HG02642 (cell line): ENCODE results near the gene NFYB.
A peak's percentile ranks its signal among the peaks of the same experiment; 100 is the strongest.
"Not testable (repeated sequence)": the region's sequence is repeated elsewhere in the genome, so short reads cannot be mapped to it uniquely, and the experiment has no call there.

Experiments used
- ATAC-seq: cut with Tn5 transposase; IDR thresholded peaks from one replicate; pipeline ENCODE4 v1.9.1; 2021; ENCODE audit warnings: mild to moderate bottlenecking; ENCODE audit not compliant: unreplicated experiment, poor library complexity

The NFYB gene

GRCh38 chr12:104137902-104138796 lies at the start of gene NFYB:
NFYB (minus strand) TSS chr12:104138210; CDS start chr12:104135453, 2,757 bp downstream.
- ATAC-seq, result peak; percentile 92

DNA sequence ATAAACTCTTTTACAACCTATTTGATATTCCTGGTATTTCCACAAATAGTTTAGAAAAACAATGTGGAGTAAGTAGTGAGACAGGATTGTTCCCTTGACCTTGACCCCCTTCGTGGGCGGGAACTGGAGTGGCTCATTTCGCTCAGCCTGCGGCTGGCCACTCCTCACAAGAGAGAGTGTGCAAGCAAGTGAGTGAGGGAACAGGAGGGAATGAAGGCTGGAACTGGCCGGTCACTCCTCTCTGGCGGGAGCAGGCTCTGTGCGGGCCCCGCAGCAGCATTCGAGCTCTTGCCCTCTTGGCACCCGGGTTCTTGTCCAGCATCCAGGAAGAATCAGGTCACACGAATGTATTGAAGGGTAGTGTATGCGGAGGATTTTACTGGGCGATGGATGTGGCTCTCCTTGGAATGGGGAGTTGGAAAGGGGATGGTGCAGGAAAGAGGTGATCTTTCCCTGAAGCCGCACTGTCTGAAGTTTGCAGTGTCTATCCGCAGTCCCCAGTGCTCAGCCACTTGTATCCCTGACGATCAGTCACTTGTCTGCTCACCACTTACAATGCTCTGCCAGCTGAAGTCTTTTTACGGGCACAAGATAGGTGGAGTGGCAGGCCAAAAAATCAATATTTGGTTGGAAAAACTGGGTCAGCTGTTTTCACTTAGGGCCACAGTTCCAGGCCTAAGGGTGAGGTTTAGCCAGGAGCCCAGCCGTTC lies 49.6 kb upstream of the NFYB start:
- ATAC-seq, result no peak

GRCh38 chr12:104183443-104183842 lies 45.4 kb upstream of the NFYB start:
- ATAC-seq, result no peak

DNA sequence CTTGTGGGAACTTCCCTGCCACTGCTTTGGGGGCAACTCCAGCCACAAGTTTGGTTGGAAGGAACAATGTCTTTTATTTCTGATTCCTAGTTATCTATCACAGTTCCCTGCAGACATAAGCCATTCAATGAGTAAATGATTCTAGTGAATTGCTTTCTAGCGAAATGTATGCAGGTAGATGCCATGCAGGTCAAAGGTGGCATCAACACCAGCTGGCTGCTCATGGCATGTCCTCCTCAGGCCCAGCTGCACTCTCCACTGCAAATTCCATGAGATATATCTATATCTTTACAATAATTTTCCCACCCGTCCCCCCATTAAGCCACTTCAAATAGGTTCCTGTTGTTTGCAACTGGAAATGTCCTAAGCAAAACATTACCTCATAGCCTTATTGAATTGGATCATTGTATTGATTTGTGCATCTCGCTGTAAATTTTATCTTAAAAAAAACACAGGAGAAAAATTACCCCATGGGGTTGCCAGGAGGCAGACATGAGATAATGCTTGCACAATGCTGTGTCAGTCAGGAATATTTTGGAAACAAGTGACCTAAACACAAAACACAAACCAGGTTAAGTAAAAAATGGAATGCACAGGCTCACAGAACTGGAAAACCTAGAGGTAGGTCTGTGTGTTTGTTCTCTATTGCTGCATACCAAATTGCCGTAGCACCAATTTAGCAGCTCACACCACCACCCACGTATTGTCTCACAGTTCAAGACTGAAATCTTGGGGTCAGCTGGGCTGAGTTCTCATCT lies 44.8 kb upstream of the NFYB start:
- ATAC-seq, result no peak

GRCh38 chr12:104182144-104182543 lies 44.1 kb upstream of the NFYB start:
- ATAC-seq, result no peak

DNA sequence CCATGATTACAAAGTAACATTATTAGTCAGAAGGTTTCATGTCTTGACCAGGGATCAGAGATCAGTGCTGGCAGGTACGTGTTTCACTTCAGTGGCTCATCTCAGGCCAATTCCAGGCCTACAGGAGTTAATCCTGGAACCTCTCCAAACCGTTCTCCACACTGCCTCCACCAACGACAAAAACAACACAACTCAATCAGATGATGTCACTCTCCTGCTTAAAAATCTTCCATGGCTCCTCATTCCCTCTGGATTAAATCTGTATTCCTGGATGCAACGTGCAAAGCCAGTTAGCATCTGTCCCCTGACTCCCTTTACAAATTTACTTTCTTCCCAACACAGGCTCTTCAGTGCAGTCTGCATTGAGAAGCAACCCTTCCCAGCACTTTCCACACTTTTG lies 43.3 kb upstream of the NFYB start:
- ATAC-seq, result no peak

DNA sequence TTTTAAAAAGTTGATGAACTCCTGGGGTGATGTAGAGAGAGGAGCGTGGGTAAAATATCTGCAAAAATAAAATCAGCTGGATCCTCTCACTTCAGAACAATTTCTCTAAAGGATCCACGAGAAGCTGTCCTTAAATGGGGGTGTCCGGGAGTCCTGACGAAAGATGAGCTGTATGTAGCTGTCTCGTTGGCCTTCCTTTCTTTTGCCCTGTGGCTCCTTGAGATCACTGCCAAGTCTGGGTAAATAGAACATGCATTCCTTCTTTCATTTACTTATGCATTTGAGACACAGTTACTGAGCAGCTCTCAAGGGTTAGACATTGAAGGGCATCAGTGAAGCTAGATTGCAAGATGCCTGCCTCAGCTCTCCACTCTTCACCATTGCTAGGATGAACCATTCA lies 42.4 kb upstream of the NFYB start:
- no peak for ATAC-seq

- no peak for ATAC-seq
Measured at GRCh38 chr12:104177663-104178501, 39.9 kb upstream of the NFYB start.

- ATAC-seq, result no peak
Measured at GRCh38 chr12:104177336-104177662, 39.3 kb upstream of the NFYB start.

DNA sequence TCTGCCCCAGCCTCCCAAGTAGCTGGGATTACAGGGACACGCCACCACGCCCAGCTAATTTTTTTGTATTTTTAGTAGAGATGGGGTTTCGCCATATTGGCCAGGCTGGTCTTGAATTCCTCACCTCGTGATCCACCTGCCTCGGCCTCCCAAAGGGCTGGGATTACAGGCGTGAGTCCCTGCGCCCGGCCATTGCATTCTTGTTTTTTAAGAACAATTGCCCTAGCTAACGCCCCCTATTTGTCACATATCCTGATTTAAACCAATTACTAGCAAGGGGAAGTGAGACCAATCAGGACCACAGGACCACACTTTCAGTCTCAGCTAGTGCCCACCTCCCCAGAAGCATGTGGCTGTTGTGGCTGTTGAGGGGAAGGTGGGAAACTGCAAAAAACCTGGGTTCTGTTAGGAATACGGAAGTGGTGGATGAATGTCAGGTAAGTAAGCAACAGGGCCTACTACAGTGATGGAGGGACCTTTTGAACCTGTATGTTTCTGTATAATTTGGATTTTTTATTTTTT lies 37.8 kb upstream of the NFYB start:
- no peak for ATAC-seq

DNA sequence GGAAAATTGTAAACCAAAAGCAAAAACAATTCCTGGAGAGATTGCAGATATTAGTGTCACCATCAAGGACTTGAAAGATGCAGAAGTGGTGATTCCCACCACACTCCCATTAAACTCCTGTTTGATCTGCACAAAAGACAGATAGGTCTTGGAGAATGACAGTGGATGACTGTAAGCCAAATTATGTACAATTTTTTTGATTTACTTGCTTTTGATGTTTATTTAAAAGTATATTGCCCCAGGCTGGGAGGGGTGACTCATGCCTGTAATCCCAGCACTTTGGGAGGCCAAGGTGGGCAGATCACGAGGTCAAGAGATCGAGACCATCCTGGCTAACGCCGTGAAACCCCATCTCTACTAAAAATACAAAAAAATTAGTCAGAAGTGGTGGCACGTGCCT lies 35.8 kb upstream of the NFYB start:
- not testable (repeated sequence) for ATAC-seq

- ATAC-seq, result no peak
Measured at GRCh38 chr12:104172570-104172947, 34.5 kb upstream of the NFYB start.

- ATAC-seq, result no peak
Measured at GRCh38 chr12:104171785-104172569, 34.0 kb upstream of the NFYB start.

DNA sequence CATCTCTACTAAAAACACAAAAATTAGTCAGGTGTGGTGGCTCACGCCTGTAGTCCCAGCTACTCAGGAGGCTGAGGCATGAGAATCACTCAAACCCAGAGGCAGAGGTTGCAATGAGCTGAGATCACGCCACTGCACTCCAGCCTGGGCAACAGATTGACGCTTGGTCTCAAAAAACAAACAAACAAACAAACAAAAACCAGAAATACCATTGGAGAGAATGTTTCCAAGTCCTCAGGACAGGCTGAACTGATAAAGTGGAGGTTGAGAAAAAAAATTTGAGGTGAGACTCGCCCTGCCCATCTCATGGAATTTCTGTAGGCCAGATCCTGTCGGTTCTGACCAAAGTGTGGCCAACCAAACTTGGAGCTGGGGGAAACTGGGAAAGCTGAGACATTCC lies 30.6 kb upstream of the NFYB start:
- ATAC-seq, result no peak

DNA sequence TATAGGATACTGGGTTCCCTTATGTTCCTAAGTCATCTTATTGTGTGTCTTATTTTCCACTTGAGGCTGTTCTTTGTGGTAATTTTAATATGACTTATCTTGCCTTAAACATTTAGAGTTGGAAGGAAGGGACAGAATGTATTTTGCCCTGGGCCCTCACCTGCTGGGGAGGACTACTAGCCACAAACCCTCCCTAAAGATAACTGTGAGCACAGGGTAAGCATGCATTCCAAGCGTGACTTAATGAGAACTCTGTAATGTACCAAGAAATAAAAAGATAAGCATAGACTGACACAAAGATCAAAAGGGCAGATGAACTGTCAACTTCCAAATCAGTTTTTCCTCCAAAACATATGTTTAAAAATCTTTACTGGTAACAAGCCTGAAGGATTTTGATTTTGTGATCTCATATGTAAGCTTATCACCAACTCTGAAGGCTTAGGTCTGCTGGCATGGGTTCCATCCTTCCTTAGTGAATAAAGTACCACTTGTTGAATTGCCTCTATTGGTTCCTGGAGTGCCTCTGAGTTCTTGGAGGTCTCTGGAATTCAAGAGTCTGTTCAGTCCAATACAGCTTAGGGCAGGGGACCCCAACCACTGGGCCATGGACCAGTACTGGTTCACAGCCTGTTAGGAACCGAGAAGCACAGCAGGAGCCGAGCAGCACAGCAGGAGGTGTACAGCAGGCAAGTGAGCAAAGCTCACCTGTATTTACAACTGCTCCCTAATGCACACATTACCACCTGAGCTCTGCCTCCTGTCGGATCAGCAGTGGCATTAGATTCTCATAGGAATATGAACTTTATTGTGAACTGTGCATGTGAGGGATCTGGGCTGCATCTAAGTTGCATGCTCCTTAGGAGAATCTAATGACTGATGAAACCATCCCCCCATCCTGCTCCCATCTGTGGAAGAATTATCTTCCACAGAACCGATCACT lies 29.8 kb upstream of the NFYB start:
- ATAC-seq, result no peak

- no peak for ATAC-seq
Measured at GRCh38 chr12:104166465-104166864, 28.5 kb upstream of the NFYB start.

GRCh38 chr12:104165801-104166200 lies 27.8 kb upstream of the NFYB start:
- ATAC-seq, result no peak

GRCh38 chr12:104164634-104165033 lies 26.6 kb upstream of the NFYB start:
- ATAC-seq, result no peak
